GM12878 (cell line): ENCODE results near the gene NKD1. TPM values are rescaled to one million over a fixed set of nuclear protein-coding genes. Genes with fewer than 3 reads are reported as not detected.

Experiments
- ATAC-seq: fragments of 200-7000 bp; cut with Tn5 transposase; 3 replicates; pipeline ENCODE4 v1.9.1; 2020; ENCODE audit warnings: mild to moderate bottlenecking, moderate library complexity
- BruUV-seq: library from RNA; stranded (reverse); fragments of 400-500 nt; replicated peaks from 2 replicates; lab custom pipeline; 2021; lab: Mats Ljungman, UMichigan
- CTCF ChIA-PET: fragments of 300-600 bp; sonication (Branson Sonifier 250); formaldehyde crosslinking; extraction: SDS; loops from one replicate; lab custom pipeline; 2021; ENCODE audit warnings: inconsistent platforms; lab: Yijun Ruan, JAX
- POLR2A ChIA-PET: fragments of 350-600 bp; formaldehyde crosslinking; extraction: SDS; loops from one replicate; lab custom pipeline; 2021; ENCODE audit warnings: inconsistent platforms; lab: Charles Lee
- RAD21 ChIA-PET: fragments of 300-600 bp; sonication (Branson Sonifier 250); formaldehyde crosslinking; loops from one replicate; lab custom pipeline; 2023; ENCODE audit warnings: antibody characterized with exemption; ENCODE audit not compliant: unreplicated experiment; lab: Charles Lee
- SMC1A ChIA-PET: fragments of 300-600 bp; sonication (Branson Sonifier 250); formaldehyde crosslinking; loops from one replicate; lab custom pipeline; 2023; ENCODE audit not compliant: unreplicated experiment, uncharacterized antibody; lab: Charles Lee
- DNase-seq: peaks from one replicate; pipeline ENCODE4 v3.0.0-alpha.2; 2011; ENCODE audit warnings: low read depth, low spot score
- FAIRE-seq: peaks from 3 replicates; lab custom pipeline; 2011; peaks lifted over from hg19 to GRCh38; lab: Jason Lieb, UNC
- H2AFZ ChIP-seq: 2 replicates; pipeline ENCODE4 v1.6.0; 2011; ENCODE audit warnings: low read depth, low read length, control low read depth; ENCODE audit not compliant: control insufficient read depth
- H3K27ac ChIP-seq: 2 replicates; pipeline ENCODE4 v1.5.1; 2011; ENCODE audit warnings: control low read depth; ENCODE audit not compliant: control insufficient read depth, insufficient read depth
- H3K27me3 ChIP-seq, 2 experiments: replicated peaks in 1 of 2; 2 replicates each; pipeline versions ENCODE4 v1.6.0 to v1.6.1; 2011; ENCODE audit warnings: low read length in 1 of 2; ENCODE audit not compliant: control insufficient read depth in 2 of 2, insufficient read depth in 2 of 2
- H3K36me3 ChIP-seq, 2 experiments: 2 replicates each; pipeline ENCODE4 v1.5.1; 2011; ENCODE audit warnings: low read length in 1 of 2; ENCODE audit not compliant: control insufficient read depth in 2 of 2, insufficient read depth in 2 of 2
- H3K4me1 ChIP-seq: 2 replicates; pipeline ENCODE4 v1.6.1; 2011; ENCODE audit warnings: mild to moderate bottlenecking, low read length, moderate library complexity, mixed read lengths; ENCODE audit not compliant: control insufficient read depth, insufficient read depth
- H3K4me2 ChIP-seq: 2 replicates; pipeline ENCODE4 v1.6.0; 2011; ENCODE audit warnings: control low read depth; ENCODE audit not compliant: control insufficient read depth, insufficient read depth
- H3K4me3 ChIP-seq: fragments of 200-600 bp; sonication (generic); 2 replicates; pipeline ENCODE4 v1.5.1; 2016
- H3K79me2 ChIP-seq: 2 replicates; pipeline ENCODE4 v1.6.0; 2011; ENCODE audit warnings: low read length; ENCODE audit not compliant: control insufficient read depth, insufficient read depth
- H3K9ac ChIP-seq: 2 replicates; pipeline ENCODE4 v1.8.0; 2011; ENCODE audit warnings: low read length, control low read depth, mixed read lengths; ENCODE audit not compliant: control insufficient read depth, insufficient read depth
- H3K9me3 ChIP-seq: replicated peaks from 3 replicates; pipeline ENCODE4 v1.5.1; 2011; ENCODE audit warnings: mild to moderate bottlenecking, low read length; ENCODE audit not compliant: control insufficient read depth, insufficient read depth
- H4K20me1 ChIP-seq: 2 replicates; pipeline ENCODE4 v1.6.0; 2011; ENCODE audit not compliant: control insufficient read depth, insufficient read depth
- BRCA1 ChIP-seq: IDR thresholded peaks from 2 replicates; pipeline ENCODE4 v1.6.1; 2011; ENCODE audit warnings: low read depth, low read length, improper control_type of control experiment
- CEBPB ChIP-seq, 2 experiments: fragments of 150-350 bp in 1 of 2; IDR thresholded peaks; 2 replicates each; pipeline ENCODE4 v1.6.1; 2012 to 2014; ENCODE audit warnings: low read depth in 2 of 2, low read length in 2 of 2, borderline replicate concordance in 1 of 2, inconsistent platforms in 1 of 2
- CHD4 ChIP-seq: fragments of 200-600 bp; sonication (generic); IDR thresholded peaks from 2 replicates; pipeline ENCODE4 v1.6.1; 2016; ENCODE audit warnings: mild to moderate bottlenecking
- HDAC6 ChIP-seq: fragments of 200-600 bp; sonication (generic); IDR thresholded peaks from one replicate; pipeline ENCODE4 v1.8.0; 2017; ENCODE audit warnings: antibody characterized with exemption; ENCODE audit not compliant: unreplicated experiment
- IKZF1 ChIP-seq: fragments of 450-650 bp; conservative IDR thresholded peaks from 2 replicates; pipeline ENCODE4 v1.6.1; 2017; ENCODE audit warnings: antibody characterized with exemption, mild to moderate bottlenecking
- IKZF2 ChIP-seq, 2 experiments: fragments of 450-650 bp; IDR thresholded peaks; 2 replicates each; pipeline ENCODE4 v1.6.1; 2017; ENCODE audit warnings: mild to moderate bottlenecking in 2 of 2, moderate library complexity in 2 of 2
- MYB ChIP-seq: fragments of 150-350 bp; IDR thresholded peaks from 2 replicates; pipeline ENCODE4 v1.6.1; 2014; ENCODE audit warnings: mild to moderate bottlenecking, low read depth, low read length, borderline replicate concordance
- NFYB ChIP-seq: IDR thresholded peaks from 2 replicates; pipeline ENCODE4 v1.6.1; 2011; ENCODE audit warnings: low read depth, mild to moderate bottlenecking, low read length, improper control_type of control experiment, moderate library complexity; ENCODE audit not compliant: insufficient read depth
- RBBP5 ChIP-seq: fragments of 200-600 bp; sonication (generic); conservative IDR thresholded peaks from 2 replicates; pipeline ENCODE4 v1.6.1; 2016
- RELA ChIP-seq: fragments of 450-650 bp; IDR thresholded peaks from 2 replicates; pipeline ENCODE4 v1.8.0; 2014; ENCODE audit warnings: borderline replicate concordance; ENCODE audit not compliant: partially characterized antibody
- TCF12 ChIP-seq: IDR thresholded peaks from 2 replicates; pipeline ENCODE4 v1.6.1; 2011; ENCODE audit warnings: low read depth, mild to moderate bottlenecking, low read length
- TCF7 ChIP-seq: IDR thresholded peaks from 2 replicates; pipeline ENCODE4 v1.6.1; 2014; ENCODE audit warnings: antibody characterized with exemption, borderline replicate concordance
- WRNIP1 ChIP-seq: IDR thresholded peaks from 2 replicates; pipeline ENCODE4 v1.6.1; 2011; ENCODE audit warnings: low read depth, low read length, improper control_type of control experiment, borderline replicate concordance
- YBX1 ChIP-seq: fragments of 450-650 bp; IDR thresholded peaks from 2 replicates; pipeline ENCODE4 v1.6.1; 2016; ENCODE audit warnings: antibody characterized with exemption
- ZNF622 ChIP-seq: fragments of 450-650 bp; IDR thresholded peaks from 2 replicates; pipeline ENCODE4 v1.6.1; 2017; ENCODE audit warnings: mild to moderate bottlenecking, inconsistent platforms
- WGBS: methylation state at CpG from one replicate; pipeline ENCODE4 v1.1.6; 2016; ENCODE audit warnings: low lambda C conversion rate; ENCODE audit not compliant: insufficient replicate concordance, insufficient coverage; ENCODE audit errors: missing lambda C conversion rate; 5-methylcytosine and 5-hydroxymethylcytosine counted together
- in situ Hi-C: fragments of 300-500 bp; cut with MboI; formaldehyde crosslinking; loops from 9 replicates; pipeline ENCODE4 v1.14.3; 2018; ENCODE audit warnings: mixed read lengths
- intact Hi-C: fragments of 100-400 bp; cut with micrococcal nuclease; formaldehyde crosslinking; loops from one replicate; pipeline ENCODE4 v1.14.2; 2022; ENCODE audit not compliant: unreplicated experiment
- polyA plus RNA-seq, 11 experiments: library from polyadenylated mRNA; depleted of rRNA in 4 of 11; unstranded in 6 of 11; stranded (reverse) in 5 of 11; fragments of >200 nt; fragmentation: Nextera tagmentation in 4 of 11; fragmentation: Illumina TruSeq in 1 of 11; extraction: Ambion mirVana in 4 of 11; extraction: Trizol in 1 of 11; gene quantifications; 1 replicate in 1 of 11; 2 replicates in 10 of 11; pipeline versions ENCODE4 v1.2.1 to v1.2.3, GENCODE V29; 2011 to 2016; ENCODE audit warnings: inconsistent platforms in 2 of 11, missing spikeins in 2 of 11, low read depth in 1 of 11
- total RNA-seq, 4 experiments: library from RNA; depleted of rRNA in 3 of 4; stranded (reverse); fragments of >200 nt in 3 of 4; fragmentation: Illumina TruSeq in 1 of 4; extraction: Trizol in 1 of 4; gene quantifications; 2 replicates each; pipeline versions ENCODE4 v1.2.1 to v1.2.3, GENCODE V29; 2013 to 2021
- TF ChIP-seq, protein P1 (sequence below): IDR thresholded peaks from 2 replicates; pipeline ENCODE4 v1.6.1; 2012; ENCODE audit warnings: low read depth, low read length, improper control_type of control experiment
- TF ChIP-seq, protein P2 (sequence below): fragments of 450-650 bp; formaldehyde crosslinking; IDR thresholded peaks from 2 replicates; pipeline ENCODE4 v1.4.0; 2020; ENCODE audit warnings: mild to moderate bottlenecking, moderate library complexity

Gene NKD1
- total and polyA plus RNA-seq, 10 of the 15 experiments (the other 5 are each of a cell fraction or from before 2014, with no cell fraction given): under 0.01 to 0.49 (median 0.04) TPM; not detected in 2

DNA sequence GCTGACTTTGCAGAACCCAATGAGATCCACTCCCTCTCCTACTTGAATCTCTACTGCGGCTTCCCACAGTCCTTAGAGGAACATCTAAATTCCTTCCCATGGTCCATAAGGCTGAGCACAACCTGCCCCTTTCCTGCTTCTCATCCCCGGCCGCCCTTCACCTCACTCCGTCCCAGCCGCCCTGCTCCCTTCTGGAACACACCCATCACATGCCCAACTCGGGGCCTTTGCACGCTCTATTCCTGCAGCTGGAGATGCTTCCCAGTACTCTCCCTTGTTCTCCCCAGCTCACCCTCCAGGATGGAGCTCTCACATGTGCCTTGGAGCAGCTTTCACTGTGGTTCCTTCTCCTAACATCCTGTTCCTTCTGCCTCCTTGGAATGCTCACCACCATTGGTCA, 23.6 kb downstream of the NKD1 start:
- ChIA-PET CTCF (no interaction called here), RAD21 (no interaction called here)
- H3K27ac ChIP-seq: no peak overlapping the region
- in situ Hi-C loops: no loop called here
- H3K79me2 ChIP-seq: no peaks in the 10 kb centered on the region
- H3K36me3 ChIP-seq: no peaks in the 10 kb centered on the region
- WGBS: 73% methylated on average over 7 of the region's 7 CpGs
- no peak for ATAC-seq
- no peak for TF ChIP-seq NFYB
- TF ChIP-seq RBBP5: no peak
- TF ChIP-seq, protein P1, sequence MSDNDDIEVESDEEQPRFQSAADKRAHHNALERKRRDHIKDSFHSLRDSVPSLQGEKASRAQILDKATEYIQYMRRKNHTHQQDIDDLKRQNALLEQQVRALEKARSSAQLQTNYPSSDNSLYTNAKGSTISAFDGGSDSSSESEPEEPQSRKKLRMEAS: no peak
- no peak for TF ChIP-seq BRCA1
- TF ChIP-seq, all 136 proteins: peak for 0
- Histone ChIP-seq H3K4me1 (no peaks in the 10 kb centered on the region; the same call in 1 of the 2 replicates), H3K9ac (no peak overlapping the region), H2AFZ (no peak overlapping the region), H3K9me3 (no peaks in the 10 kb centered on the region), H4K20me1 (no peaks in the 10 kb centered on the region), H3K4me2 (no peak overlapping the region), H3K27me3 (no peaks in the 10 kb centered on the region), H3K4me3 (no peak overlapping the region)
- DNase-seq: no peak
- BruUV-seq: no TSS peak
- SMC1A ChIA-PET: interaction anchor here (0.6 kb wide), 1 partner anchor 78 kb away, joined by 4 read pairs; no protein-coding TSS in a partner anchor
- intact Hi-C loops: no loop called here
- no peak for FAIRE-seq
- POLR2A ChIA-PET: no interaction called here

DNA sequence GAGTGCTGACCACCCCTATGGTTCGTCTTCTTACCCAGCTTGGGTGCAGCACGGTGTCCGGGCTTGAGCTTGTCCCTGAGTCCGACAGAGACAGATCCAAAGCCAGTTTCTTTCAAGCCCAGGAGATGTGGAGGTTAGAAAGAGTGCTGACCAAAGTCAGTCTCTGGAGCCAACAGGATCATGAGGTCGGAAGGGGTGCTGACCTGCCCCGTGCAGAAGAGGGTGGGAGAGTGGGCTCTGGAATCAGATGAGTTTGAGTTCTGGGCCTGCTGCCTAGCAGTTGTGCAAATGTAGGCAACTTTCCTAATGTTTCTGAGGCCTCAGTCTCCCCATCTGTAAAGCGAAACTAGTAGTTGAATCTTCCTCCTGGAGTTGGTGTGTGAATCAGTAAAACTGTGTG, 24.5 kb downstream of the NKD1 start:
- no peak for DNase-seq
- H3K79me2 ChIP-seq: no peaks in the 10 kb centered on the region
- H3K9me3 ChIP-seq: no peaks in the 10 kb centered on the region
- no peak for FAIRE-seq
- intact Hi-C loops: no loop called here
- H3K4me3 ChIP-seq: no peak overlapping the region
- H3K4me2 ChIP-seq: no peak overlapping the region
- no TSS peak for BruUV-seq
- no peaks in the 10 kb centered on the region for H3K36me3 ChIP-seq
- ChIA-PET CTCF (no interaction called here), SMC1A (no interaction called here), POLR2A (no interaction called here), RAD21 (no interaction called here)
- no peaks in the 10 kb centered on the region for H3K4me1 ChIP-seq
- no peak overlapping the region for H2AFZ ChIP-seq
- ATAC-seq: no peak
- no peak overlapping the region for H3K27ac ChIP-seq
- in situ Hi-C loops: no loop called here
- no peaks in the 10 kb centered on the region for H3K27me3 ChIP-seq
- no peaks in the 10 kb centered on the region for H4K20me1 ChIP-seq
- H3K9ac ChIP-seq: no peak overlapping the region
- WGBS: 42% methylated on average over 7 of the region's 7 CpGs
- no peak for TF ChIP-seq YBX1
- TF ChIP-seq MYB: no peak
- TF ChIP-seq CHD4: no peak
- no peak for TF ChIP-seq ZNF622
- TF ChIP-seq CEBPB (IDR thresholded peaks at IDR 0.05; ENCODE audit: borderline replicate concordance in 1 of 2, low read depth in 2 of 2, low read length in 2 of 2): no peak
- no peak for TF ChIP-seq HDAC6
- TF ChIP-seq, protein P2, sequence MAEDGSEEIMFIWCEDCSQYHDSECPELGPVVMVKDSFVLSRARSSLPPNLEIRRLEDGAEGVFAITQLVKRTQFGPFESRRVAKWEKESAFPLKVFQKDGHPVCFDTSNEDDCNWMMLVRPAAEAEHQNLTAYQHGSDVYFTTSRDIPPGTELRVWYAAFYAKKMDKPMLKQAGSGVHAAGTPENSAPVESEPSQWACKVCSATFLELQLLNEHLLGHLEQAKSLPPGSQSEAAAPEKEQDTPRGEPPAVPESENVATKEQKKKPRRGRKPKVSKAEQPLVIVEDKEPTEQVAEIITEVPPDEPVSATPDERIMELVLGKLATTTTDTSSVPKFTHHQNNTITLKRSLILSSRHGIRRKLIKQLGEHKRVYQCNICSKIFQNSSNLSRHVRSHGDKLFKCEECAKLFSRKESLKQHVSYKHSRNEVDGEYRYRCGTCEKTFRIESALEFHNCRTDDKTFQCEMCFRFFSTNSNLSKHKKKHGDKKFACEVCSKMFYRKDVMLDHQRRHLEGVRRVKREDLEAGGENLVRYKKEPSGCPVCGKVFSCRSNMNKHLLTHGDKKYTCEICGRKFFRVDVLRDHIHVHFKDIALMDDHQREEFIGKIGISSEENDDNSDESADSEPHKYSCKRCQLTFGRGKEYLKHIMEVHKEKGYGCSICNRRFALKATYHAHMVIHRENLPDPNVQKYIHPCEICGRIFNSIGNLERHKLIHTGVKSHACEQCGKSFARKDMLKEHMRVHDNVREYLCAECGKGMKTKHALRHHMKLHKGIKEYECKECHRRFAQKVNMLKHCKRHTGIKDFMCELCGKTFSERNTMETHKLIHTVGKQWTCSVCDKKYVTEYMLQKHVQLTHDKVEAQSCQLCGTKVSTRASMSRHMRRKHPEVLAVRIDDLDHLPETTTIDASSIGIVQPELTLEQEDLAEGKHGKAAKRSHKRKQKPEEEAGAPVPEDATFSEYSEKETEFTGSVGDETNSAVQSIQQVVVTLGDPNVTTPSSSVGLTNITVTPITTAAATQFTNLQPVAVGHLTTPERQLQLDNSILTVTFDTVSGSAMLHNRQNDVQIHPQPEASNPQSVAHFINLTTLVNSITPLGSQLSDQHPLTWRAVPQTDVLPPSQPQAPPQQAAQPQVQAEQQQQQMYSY (CRISPR knock-in tag): no peak
- TF ChIP-seq RELA: no peak
- no peak for TF ChIP-seq TCF12
- TF ChIP-seq TCF7: no peak
- TF ChIP-seq IKZF1: no peak
- TF ChIP-seq IKZF2 (IDR thresholded peaks at IDR 0.05): no peak
- no peak for TF ChIP-seq WRNIP1
